NCI-H524 (cell line): ENCODE data around the gene CEPT1.
"Not testable (repeated sequence)": the region's sequence is repeated elsewhere in the genome, so short reads cannot be mapped to it uniquely, and the experiment has no call there.

Experiments
- DNase-seq, 2 experiments: peaks; one replicate each; lab custom pipeline; 2025; lab: John Stamatoyannopoulos, UW

Gene CEPT1

DNA sequence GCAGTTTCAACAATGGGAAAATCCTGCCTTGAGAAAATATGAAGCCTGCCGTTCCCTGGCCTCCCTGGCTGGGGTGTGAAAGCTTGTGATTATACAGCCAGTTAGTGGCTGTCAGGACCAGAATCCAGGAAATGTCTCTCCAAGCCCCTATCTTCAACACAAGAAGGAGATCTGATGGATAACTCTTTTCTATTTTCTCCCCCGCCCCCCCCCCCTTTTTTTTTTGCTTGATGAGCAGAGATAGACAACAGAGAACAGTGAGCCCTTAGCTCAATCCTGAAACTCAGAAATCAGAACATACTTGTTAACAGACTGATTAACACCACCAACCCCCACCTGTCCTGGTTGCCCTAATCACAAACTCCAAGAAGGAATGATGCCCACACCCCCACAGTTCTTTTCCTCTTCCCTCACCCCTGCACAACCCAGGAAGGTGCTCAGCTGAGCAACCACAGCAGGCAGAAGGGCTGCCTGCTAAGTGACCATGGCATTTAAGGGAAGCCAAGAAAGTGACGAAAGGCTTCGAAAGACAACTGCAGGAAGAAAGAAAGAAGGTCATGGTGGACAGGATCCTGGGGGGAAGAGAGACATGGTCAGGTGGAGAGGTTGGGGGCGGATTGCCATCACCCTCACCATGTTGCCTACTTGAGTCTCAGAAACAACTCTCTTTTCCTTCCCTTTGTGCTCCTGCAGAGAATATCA is 72.8 kb downstream of the CEPT1 start:
- no peak for DNase-seq

DNA sequence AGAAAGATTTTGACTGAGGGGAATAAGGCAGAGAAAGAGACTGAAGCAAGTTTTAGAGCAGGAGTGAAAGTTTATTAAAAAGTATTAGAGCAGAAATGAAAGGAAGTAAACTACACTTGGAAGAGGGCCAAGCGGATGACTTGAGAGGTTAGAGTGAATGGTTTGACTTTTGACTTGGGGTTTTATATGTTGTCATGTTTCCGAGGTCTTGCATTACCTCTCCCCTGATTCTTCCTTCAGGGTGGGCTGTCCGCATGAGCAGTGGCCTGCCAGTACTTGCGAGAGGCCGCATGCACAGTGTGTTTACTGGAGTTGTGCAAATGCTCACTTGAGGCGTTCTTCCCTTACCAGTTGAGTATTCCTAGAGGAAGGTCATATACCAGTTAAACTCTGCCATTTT is 73.4 kb downstream of the CEPT1 start:
- no peak for DNase-seq

DNA sequence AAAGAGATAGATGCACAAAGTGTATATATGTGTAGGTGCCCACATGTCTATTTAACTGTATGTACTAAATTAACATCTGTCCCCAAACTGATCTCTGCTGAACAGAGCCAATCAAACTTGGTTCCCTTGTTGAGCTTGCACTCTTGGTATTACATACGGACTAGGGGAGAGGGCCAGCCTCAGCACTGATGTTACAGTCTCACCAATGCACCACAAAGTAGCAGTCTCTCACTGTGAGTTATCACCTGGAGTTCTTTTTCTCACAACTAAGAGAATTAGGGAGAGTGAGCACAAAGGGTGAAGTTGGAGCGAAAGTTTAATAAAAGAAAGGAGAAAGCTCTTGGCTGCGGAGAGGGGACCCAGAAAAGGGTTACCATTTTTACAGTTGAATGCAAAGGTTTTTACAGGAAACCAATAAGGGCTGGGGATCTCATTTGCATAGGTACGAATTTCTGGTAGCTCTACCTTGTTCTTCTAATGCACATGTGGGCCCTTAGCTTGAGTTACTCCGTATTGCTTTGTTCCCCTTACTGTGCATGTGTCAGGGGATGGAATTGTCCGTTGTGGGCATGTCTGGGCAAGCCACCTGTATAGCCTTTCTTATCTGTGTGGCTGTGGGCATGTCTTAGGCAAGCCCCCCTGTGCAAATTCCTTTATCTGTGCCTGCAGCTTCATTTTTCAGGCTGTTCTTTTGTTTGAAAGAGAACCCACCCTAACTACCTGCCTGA is 74.2 kb downstream of the CEPT1 start:
- no peak for DNase-seq

DNA sequence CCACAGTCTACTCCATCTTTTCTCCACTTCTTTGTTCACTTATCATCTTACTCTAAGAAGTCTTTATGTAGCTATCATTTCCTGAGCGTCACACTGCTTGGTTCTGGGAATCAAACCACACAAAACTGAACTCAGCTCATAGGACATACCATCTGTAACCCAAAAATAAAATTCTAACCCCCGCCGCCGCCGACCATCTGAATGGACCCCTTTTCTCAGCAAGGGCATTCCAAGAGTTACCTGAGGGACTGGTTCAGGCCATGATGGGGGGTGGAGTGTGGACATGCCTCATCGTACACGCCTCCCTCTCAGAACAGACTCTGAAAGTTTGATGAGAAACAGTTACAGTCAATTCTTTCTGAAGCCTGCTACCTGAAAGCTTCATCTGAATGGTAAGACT is 74.9 kb downstream of the CEPT1 start:
- DNase-seq, result no peak

DNA sequence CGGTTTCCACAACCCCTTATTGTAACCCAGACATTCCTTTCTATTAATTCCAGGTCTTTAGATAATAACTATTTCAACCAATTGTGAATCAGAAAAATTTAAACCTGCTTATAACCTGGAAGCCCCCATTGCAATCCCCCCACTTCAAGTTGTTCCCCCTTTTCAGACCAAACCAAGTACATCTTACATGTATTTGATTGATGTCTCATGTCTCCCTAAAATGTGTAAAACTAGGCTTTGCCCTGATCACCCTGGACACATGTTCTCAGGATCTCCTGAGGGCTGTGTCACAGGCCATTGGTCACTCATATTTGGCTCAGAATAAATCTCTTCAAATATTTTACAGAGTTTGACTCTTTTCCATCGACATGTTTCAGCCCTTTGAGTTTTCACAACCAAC is 75.3 kb downstream of the CEPT1 start:
- DNase-seq, result not testable (repeated sequence)

DNA sequence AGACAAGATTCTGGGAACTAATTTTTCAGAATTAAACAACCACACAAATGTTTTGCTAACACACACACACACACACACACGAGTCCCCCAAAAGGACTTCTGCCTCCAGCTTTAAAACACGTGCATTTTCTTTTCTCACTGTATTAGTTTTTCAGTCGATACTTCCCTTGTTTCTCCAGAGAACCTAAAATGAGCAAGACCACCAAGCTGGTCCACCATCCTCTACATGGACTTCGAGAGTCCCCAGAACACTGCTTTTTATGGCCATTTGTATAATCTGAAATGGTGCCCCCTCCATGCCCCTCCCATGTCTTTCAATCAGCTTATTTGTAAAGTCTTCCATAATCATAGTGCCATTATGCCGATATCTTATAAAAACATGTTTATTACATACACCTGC is 76.7 kb downstream of the CEPT1 start:
- no peak for DNase-seq

DNA sequence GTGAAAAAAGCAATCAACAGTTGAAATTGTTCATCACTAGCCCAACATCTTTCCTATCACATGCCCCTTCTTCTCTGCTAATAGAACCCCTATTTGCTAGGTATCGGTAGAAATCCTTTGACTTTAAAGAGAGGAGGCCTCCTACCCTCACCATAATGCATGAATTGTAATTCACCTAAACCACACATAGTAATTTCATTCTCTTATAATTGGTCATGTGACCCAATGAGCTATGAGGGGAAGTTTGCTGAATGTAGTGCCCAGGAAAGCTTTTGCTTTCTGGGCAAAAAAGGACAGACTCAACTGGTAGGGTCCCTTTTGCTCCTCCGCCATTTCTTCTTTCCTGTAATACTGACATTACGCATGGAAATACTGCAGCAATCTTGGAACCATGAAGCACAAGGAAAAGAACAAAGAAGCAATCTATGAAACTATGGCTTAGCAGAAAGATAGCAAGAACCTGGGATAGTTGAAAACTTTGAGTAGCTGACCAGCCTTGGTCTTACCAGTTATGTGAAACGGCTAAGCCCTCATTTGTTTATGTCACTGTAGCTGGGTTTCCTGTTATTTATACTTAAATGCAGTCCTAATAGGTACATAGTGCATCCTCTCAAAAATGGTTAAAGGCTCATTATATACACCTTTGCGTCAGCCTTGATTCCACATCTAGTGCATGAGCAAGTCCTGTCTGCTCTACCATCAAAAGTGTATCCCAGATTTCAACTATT is 77.3 kb downstream of the CEPT1 start:
- no peak for DNase-seq

DNA sequence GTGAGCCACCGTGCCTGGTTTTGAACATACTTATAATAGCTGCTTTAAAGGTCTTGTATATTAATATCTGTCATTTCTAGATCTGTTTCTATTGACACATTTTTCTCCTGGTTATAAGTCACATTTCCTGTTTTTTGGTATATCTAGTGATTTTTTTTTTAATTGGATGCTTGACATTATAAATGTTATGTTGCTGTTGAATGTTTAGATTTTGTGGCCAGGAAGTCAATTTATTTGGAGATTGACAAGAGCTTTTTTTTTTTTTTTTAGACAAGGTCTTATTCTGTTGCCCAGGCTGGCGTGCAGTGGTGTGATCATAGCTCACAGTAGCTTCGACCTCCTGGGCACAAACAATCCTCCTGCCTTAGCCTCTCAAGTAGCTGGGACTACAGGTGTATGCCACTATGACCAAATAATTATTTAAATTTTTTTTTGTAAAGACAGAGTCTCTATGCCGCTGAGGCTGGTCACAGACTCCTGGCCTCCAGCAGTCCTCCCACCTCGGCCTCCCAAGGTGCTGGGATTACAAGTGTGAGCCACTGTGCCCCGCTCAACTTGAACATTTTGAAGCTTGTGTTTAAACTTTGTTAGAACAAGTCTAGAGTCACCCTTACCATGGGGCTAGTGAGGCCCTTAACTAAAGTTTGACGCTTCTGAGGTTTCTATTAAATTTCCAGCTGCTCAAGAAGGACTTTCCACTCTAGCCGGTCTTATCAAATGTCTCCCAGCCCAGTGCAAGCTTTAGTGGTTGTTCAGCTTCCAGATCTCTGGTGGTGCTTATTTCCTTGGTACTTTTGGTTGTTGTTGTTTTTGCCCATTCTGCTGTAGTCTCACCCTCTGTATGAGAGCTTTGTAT is 78.9 kb downstream of the CEPT1 start:
- DNase-seq, result no peak

DNA sequence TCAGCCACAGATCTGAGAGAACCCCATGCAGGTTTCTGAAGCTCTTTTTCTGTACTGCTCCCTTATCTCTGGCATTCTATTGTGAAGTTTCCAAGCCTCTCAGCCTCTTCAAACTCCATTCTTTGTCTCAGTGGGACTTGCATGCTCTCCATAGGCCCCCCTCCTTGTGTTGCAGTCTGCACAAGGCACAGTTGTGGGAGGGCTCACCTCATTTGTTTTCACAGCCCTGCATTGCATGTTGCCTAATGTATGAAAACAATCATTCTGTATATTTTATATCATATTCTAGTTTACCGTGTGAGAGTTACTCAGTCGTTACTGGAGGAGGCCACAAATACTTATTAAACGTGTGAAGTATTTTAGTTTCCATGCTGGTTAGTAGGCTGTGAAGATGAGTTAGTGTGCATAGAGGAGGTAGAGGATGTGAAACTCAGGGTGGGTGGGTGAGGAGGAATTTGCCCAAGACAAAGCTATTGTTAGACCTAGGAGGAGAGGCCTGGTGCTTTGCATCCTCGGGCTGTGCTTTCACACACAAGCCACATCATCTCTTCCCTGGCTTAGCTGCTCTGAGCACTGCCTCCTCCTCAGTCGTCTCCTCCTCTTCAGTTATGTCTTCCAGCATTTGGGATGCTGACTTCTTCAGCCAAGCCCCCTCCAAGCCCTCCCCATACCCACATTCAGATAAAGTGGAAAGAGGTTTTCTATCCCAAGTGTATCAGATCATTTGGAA is 79.7 kb downstream of the CEPT1 start:
- DNase-seq, result no peak

DNA sequence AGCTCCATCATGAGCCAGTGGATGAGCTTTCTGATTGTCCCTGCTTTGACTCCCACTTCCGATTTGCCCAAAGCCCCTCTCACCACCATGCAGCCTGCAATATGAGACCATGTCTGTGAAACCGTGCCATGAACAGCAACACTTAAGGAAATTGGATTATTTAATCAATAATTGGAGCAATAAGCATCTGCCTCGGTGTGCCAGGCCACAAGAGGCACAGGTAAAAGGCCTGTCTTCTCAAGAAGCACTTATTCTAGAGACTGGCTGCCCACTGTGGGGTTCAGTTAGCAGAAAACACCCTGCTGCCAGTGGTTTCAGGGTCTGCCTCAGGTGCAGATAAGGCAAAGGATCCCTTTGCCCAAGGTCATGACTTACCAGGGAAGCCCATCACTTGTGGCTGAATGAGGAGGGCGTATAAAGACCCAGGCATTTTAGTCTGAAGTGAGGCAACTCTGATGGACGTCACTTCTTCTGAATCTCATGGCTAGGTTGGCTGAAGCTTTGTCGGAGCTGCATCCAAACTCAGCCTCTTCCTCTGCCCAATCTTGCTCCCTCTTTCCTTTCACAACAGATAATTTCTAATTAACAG is 80.4 kb downstream of the CEPT1 start:
- DNase-seq, result no peak

DNA sequence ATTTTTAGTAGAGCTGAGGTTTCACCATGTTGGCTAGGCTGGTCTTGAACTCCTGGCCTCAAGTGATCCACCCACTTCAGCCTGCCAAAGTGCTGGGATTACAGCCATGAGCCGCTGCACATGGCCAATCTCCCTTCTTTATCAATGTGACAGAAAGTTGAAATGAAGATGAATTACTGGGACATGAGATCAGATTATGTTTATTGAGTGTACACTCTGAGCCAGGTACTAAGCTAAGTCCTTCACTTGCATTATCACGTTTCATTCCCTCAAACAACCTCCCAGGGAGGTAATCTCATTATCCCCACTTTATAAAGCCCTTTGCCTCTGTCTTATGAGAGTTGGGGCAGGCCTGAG is 81.2 kb downstream of the CEPT1 start:
- DNase-seq, result peak; percentile 29 to 72

DNA sequence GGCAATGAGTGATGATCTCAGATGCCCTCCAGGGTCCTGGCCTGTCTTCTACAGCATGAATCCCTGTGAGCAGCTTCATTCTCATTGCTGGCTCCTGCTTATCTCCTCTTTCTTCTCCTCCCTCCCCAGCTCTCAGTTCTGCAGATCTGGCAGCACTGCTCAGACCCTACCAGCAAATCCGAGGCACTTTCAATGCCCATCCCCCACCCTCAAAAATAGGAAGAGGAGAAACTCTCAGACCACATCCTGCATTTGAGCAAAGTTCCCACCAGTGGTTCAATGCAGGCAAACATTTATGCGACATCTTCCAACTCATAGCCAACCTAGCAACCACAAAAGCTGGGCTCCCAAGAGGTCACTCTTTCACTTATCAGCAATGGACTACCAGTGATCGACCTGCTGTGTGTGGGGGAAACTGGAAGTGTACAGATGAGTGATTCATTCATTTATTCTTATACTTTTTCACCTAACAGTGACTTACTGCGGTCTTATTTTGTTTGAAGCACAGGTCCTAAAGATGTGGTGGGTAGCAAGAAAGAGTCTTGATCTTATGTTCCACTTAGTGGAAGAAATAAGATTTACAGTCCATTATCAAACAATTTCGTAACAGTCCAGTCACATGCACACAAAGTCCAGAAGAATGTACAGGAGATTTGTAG is 81.7 kb downstream of the CEPT1 start:
- DNase-seq, result no peak

DNA sequence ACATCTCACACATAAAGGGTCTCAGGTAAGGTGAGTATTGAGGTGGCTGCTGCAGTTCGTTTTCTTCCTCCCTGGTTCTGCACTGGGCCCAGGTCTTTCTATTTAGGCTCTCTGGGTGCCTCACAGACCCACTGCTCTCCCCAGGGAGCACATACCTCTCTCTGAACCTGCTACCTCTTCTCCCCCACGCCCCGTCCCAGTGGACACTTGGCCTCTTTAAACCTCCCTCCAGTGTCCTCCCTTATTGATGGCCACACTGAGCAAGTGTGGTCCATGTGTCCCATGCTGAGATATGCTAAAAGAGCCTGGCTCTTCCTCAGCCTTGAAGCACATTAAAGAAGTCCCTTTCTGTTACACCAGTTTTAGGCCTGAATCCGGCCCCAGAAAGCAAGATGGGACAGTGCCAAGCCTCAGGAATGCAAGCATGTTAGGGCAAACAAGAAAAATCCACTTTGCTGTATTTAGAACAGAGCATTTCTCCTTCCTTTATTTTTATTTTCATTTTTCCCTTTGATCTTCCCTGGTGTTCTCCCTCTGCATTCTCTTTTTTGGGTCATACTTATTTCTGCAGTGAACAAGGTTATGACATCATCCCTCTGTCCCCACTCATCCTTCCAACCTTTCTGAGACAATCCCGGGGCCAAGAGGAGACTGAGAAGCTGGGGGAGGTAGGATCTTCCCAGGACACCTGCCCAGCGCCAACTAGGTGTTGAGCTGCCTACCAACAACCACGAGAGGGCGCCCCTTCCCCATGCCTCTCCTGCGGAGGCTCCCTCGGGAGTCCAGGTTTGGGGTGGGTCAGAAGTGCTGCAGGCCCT is 82.5 kb downstream of the CEPT1 start:
- peak; percentile 17 to 58 for DNase-seq

DNA sequence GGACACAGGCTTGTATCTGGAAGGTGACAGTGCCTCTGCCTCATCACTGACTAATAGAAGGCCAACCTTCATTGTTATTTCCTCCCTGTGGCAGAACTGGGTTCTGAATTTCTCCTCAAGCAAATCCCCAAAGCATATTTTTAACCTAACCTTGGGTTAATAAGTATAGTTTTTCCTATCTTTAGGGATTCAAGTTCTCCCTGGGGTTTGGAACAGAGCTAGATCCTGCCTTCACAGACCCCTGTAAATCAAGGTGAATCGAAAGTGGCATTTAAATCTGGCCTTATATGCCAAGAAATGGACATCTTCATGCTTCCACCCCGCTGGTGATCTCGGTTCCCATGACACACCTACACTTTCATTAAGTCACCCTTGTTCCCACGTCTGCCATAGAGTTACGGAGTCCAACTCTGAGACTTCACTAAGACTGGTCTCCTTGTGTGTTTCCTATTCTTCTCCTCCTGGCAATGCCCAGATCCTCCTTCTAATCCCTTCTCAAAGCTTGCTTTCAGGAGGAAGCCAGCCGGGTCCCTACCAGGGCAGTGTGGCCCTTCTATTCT is 83.2 kb downstream of the CEPT1 start:
- no peak for DNase-seq

DNA sequence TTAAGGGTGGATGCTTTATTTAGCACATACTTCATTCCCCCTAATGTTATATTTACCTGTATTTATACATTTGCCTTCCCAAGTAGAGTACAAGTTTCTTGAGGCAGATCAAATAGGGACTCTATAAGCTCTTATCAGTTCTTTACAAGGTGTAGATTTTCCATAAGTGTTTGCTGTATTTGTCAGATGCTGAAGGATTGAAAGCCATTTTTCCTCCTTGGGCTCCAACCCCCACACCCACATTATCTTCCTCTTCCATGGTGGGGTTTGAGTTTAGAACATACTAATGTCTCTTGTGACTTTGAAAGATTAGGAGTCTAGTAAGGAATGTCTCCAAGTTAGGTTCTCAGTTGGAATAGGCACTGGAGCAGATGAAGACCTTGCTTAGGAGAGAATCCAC is 85.1 kb downstream of the CEPT1 start:
- no peak for DNase-seq

DNA sequence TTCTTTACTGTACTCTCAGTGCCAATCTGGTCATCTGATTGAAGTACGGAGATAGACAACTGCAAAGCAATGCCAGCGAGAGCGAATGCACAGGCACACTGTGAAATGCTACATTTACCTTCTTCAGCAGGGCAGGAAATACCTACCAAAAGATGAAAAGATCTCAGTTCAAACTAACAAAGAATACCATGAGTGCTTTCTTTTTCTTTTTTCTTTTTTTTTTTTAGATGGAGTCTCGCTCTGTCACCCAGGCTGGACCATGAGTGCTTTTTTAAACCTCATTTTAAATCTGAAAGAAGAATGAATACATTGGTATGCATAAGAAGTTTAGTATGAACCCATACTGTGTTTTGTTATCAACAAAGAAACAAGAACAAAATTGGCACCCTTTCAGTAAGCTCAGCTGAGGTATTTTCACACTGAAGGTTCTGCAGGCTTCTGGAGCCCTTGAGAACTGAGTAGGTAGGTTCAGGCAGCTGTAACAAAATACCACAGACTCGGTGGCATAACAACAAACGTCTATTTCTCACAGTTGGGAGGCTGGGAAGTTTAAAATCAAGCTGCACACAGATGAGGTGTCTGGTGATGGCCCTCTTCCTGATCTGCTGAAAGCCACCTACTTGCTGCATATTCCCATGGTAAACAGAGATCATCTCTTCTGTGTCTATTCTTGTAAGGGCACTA is 85.8 kb downstream of the CEPT1 start:
- no peak for DNase-seq

DNA sequence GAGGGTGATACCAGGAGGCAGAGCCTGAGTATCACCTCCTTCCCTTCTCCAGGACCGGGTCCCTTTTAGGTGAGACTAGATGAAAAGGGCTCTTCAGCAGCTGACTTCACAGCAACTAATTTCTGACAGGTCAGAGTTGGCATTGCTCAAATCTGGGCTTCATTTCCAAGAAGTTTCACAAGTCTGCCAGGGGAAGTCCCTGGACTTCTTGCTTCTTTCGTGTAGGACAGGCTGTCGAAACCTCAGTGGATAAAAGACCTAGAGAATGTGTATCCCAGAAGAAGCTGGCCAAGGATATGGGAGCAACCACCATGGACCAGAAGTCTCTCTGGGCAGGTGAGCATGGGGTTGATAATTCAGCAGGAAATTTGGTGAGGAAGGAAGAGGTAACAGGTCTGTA is 87.4 kb downstream of the CEPT1 start, which contains the start of gene CHI3L2:
Gene CHI3L2 (plus strand): TSS at position 280 of the 400 bp plus-strand sequence. CDS start 17 bp downstream, at position 297.
- DNase-seq, result no peak

DNA sequence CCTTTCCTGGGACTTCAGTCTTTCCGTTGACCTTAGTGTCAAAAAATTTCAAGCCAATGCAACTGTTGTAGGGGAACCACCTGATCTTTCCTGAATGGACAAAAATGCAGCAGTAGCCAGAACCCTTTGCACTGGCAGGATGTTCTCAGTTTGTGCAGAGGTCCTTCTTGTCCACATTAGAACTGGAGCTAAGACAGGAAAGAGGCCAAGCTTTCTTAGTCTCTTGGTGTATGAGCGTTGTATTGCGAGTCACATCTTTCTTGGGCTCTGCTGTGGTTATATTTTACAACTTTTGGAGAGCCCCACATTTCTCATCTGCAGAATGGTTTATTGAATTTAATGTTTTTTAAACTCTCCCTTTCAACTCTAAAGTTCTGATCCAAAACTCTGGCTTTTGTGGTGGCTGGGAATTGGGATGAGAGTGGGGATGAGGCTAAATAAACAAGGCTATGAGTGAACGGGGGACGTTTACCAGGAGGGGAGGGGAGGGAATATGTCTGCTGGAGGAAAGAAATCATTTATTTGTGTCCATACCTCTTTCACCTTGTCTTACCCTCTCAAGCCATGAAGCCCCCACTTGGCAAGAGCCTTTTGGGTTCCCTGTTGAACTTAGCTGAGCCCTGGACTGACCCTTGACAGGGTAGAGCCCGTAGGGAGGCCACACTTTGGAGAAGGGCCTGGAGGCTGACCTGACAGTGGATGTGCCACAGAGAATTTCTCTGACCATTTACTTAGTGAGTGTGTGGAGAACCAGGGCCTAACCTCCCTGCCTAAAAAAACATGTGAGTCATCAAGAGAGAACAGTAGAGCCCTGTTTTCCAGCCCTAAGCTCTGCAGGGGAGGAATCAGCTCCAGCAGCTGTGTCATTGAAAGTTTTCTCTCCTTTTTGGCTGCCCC is 88.1 kb downstream of the CEPT1 start:
- no peak for DNase-seq
